Activated CD4-positive, alpha-beta T cell treated with anti-CD3 and anti-CD28 coated beads, Interleukin-2, amount 50 U/mL, for 4 hours (primary cell): ENCODE data around the gene ESYT2.

ENCODE experiments used
- DNase-seq, 2 experiments: peaks; one replicate each; pipeline ENCODE4 v3.0.0-alpha.2; 2020

Gene ESYT2

DNA sequence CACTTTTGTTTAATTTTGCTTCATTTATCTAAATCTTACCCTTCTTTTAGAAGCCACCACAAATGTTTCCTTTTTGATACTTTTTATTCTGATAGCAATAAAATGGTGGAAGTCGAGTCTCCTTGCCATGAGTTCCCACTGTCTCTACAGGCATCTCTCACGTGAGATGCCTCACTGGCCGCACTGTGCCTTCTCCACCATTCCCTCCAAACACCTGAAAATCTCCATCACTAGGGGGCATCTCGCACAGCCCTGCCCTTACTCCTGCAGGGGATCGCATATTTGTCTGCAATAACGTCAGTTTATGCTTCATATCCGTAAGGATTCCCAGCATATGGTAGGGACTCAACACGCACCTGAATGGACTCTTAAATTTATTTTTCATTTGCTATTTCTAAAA lies 68.4 kb downstream of the ESYT2 start:
- no peak for DNase-seq

DNA sequence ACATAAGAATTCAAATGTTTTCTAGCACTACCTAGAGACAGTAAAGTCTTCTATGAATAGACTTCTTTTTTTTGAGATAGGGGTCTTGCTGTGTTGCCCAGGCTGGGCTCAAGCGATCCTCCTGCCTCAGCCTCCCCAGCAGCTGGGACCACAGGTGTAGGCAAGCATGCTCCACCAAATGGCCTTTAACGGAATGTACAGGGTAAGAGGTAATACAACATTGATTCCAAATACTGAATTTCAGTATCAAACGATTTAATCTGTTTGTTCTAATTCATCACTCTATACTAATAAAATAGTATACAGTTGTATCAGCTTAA lies 68.9 kb downstream of the ESYT2 start:
- no peak for DNase-seq

DNA sequence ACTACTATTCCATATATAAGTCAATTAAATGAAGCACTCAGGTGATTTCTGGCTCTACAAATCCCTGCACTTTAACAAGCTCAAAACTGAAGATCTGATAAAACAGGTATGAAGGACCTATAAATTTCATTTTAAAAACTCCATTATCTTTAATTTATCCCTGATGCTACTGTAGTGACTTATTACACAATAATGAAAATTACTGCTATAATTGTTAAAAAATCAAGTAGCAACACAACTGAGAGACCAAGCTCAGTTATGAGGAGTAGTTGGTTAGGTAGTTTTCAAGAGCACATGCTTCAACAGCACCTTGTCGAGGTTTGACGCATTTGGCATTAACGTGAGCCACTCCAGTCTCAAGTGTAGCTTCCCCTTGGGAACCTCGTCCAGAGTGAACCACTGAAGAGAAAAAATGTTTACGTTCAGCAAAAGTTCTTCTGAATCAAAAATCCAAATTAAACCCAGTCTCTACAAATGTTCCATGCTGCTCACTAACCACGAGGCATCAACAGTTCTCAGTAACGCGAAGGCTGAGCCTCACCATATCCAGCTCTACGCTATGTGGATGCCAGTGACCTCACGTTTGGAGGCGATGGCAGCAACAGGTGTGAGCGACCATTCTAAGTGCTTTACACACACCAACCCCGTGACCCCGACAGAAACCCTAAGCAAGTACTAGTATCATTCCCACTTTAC lies 69.4 kb downstream of the ESYT2 start:
- DNase-seq = no peak

DNA sequence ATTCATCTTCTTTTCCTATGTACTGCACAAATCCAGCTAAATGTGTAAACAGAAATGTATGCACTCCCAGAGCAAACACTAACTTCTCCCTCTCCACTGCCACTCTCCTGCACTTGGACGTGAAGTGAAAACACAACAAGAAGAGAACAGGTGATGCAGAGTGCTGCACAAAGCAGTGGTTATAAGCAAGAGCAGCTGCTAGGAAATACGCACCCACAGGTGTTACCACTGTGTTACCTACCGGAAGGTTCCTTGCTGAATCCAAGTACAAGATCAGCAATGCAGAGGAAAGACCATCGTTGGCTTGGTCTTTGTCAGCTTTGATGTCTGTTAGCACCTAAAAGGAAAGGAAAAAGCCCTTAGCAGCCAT lies 70.1 kb downstream of the ESYT2 start:
- DNase-seq = no peak

DNA sequence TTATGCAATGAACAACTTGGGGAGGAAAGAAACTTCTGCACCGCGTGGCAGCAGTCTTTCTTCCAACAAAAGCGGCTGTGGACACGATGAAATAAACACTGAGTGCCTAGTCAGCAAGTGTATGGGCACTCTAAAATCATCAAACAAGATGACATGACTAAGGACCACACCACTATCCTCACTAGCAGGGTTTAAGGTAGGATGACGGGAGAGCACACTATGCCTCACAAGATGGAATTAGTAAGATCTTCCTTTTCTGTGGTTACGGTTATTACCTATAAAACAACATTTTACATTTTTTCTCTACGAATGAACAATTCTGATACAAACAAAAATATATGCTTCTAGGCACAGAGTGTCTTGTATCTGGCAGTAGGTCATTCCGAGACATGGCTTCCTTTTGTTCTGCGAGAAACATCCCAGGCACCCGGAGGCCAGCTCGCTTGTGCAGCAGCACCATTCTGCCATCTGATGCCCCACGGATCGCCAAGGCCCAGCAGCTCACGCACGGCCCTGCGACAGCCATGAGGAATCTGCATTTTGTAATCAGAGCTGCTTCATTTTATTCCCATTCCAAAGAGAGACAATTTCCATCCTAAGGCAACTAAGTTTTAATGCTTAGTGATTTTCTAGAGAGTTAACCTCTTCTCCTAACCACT lies 70.6 kb downstream of the ESYT2 start:
- DNase-seq = no peak

DNA sequence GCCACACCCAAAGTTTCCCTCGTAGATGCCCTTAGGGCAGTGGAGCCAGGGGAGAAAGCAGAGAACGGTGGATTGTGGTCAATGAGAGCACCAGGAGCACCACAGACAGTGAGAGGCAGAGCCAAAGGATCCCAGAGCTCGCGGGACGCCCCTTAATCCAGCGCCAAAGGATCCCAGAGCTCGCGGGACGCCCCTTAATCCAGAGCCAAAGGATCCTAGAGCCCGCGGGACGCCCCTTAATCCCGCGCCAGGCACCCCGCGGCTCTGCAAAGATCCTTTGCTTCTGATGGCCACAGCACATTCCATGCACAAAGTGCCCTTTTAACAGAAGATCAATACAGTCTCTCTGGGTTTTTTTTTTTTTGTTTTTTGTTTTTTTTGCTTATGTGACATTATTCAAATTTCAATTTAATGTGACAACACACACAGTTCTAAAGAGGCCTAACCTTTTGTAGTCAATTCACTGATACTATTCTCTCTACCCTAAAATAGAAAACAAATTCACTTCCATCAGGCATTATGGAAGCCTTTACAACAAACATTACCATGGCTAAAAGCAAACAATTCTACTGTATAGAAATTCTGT lies 71.8 kb downstream of the ESYT2 start:
- DNase-seq = no peak

DNA sequence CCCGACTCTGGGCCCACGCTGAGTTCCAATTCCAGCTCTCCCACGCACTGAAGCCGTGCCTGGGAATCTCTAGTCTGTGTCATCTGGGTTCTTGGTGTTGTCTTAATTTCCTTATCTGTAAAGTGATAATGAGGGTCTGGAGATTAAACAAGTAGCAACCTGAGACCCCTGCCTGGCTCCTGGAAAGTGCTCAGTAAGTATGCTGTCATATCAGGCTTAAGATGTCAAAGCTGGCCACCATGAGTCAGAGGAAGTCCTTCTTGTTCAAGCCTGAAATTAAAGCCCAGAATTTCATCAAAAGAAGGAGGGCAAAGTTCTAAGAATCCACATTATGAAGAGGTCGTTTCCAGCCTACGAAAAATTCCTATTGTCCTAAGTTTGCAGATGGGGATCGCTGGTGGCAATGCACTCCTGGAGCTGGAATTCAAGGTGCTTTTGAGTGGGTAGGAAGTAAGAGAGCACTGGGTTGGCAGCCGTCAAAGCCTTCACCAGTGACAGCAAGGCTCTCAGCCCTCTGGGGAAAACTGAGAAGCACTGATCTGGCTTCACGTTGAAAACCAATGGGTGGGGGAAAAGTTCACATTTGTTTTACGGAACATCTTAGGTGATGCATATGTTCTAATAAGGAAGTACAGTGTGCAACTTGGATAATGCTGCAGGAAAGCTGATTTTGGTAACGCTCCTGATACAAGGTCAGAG lies 74.4 kb downstream of the ESYT2 start:
- no peak for DNase-seq

DNA sequence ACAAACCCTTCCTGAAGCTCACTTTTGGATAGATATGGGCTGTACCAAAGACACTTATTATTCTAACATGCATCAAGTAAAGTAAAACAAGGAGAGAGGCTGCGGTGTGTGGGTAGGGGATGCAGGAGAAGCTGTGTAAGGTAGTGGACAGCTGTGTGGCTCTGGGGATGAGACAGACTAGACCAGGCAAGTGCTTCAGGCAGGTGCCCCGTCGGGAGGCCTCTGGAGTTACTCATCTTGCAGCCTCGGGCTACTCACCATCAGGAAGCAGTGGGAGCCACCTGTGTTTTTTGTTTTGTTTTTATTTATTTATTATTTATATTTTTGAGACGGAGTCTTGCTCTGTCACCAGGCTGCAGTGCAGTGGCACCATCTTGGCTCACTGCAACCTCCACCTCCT lies 75.4 kb downstream of the ESYT2 start:
- no peak for DNase-seq

DNA sequence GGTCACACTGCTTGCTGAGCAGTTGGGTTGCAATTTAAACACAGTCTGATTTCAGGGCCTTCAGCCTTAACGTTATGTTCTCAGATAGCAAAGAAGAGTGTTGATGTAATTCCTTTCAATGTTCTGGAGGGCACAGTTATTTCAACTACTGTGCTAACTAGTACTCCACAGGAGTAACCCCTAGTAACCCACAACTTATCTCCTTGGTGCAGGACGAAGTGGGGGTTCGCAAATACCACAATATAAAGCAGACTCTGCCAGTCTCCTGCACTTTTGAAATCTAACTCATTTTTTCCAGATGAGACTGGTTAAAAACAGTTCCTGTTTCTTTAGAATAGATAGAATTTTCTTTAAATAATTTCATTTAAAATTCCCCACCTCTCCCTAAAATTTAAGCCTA lies 77.6 kb downstream of the ESYT2 start:
- DNase-seq = no peak

DNA sequence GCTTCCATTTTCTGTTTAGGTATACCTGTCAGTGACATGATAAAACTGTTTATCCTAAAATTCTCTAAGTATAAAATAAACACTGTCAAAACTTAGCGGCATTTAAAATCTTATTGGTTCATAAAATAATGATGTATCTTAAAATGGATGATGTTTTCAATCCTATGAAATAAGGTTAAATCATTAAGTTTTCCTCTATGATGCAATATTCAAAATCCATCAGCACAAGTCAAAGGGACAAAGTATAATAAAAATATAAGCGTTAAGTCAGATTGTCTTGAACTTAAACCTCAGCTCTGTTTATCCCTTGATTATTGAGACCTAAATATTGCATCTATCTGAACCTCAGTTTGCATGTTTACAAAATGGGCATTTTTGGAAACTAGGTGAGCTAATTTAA lies 78.1 kb downstream of the ESYT2 start:
- DNase-seq = no peak

DNA sequence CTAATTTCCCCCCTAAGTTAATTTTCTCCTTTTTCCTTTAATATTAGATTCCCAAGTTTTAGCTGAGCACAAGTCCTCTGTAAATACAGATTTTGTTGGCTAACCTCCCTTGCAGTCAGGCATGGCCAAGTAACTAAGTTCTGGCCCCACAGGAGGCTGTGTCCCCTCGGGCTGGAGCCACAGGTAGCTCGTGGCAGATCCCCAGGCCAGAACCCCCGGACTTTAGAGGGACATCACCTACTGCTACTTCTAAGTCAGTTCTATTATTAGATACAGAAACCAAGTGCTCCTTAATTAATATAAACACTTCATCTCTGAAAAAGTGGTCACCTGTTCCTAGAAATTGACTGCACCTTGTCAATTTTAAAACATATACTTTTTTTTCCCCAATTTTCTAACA lies 78.6 kb downstream of the ESYT2 start:
- DNase-seq = no peak

DNA sequence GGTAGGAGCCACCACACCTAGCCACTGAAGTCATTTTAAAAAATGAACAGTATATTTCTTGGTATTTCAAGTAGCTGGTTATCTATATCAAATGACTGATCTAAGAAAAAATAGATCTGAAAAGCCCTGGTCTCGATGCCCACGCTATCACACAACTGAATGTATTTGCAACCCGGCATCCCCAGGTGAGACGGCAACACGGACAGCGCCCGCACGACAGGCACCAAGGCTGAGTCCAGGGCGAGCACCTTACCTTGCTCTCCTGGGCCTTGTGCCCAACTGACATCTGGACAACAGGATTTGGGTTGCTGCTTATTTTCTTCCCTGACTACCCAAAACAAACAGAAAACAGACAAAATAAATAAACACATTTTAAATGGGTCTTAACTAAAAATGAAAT lies 79.9 kb downstream of the ESYT2 start:
- DNase-seq = no peak

DNA sequence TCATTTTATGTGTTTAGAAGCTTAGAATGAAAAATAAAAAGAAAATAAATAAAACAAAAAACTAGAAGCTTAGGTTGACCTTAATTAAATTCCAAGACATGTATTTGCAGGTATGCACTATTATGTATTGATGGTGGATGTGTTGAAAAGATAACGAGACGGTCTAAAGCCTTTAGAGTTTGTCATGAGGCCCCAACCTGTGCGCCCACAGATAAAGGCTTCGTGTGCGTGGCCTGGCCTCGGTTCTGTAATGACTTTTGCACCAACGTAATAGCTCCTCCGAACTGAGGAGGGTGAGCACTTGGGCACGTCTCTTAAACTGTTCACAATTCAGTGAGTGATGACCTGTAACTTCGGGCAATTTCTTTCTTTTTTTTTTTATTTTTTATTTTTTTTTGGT lies 81.0 kb downstream of the ESYT2 start:
- no peak for DNase-seq

DNA sequence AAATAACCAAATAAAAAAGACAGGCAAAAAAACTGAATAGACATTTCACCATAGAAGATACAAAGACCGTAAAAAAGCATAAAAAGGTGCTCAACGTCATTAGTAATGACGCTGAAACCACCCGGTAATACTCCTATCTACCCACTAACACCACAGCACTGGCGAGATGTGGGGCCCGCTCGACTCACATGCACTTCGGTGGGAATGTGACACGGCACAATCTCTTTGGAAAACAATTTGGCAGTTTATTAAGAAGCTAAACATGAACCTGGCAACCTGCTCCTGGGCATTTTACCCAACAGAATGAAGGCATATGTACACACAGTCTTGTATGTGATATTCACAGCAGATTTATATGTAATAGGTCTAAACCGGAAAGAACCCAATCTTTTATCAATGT lies 81.9 kb downstream of the ESYT2 start:
- no peak for DNase-seq

DNA sequence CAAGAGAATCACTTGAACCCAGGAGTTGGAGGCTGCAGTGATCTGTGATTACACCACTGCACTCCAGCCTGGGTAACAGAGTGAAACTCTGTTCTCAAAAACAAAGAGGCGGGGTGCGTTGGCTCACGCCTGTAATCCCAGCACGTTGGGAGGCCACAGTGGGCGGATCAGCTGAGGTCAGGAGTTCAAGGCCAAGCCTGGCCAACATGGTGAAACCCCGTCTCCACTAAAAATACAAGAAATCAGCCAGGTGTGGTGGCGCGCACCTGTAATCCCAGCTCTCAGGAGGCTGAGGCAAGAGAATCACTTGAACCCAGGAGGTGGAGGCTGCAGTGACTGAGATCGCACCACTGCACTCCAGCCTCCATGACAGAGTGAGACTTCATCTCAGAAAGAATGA lies 82.4 kb downstream of the ESYT2 start:
- DNase-seq = no peak

DNA sequence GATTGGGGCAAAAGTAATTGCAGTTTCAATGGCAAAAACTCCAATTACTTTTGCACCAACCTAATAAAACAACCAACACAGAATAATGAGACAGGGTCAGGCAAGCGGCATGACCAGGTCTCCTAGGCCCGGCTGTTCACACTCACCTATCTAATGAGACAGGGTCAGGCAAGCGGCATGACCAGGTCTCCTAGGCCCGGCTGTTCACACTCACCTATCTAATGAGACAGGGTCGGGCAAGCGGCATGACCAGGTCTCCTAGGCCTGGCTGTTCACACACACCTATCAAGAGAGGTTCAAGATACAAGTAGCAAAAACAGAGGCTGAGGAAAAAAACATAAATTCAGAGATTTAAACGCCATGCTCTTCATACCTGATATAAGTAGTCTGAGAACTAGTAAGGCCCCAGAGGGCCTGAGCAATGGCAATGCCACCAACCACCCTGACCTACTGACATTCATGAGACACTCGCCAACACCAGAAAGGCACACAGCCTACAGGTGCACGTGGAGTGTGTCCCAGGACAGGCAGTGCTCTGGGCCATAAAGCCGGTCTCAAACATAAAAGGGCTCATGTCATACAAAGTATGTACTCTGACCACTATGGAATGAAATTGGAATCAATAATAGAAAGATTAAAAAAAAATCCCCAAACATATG lies 84.1 kb downstream of the ESYT2 start:
- no peak for DNase-seq

DNA sequence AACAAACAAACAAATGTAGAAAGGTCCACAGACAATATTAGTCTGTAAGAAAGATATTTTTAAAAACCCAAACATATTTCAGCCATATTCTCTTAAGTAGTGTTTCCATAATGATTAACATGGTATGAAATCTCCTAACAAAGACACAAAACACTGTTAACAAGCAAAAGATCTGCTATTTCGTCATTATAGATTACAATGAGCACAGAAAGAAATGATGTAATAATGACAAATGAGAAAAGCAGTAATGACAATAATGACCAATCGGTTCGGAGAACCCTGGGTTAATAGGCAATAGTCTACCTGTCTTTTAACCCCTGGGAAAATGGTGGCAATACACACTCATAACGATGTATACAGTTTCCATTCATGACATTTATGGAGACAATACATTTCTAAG lies 85.2 kb downstream of the ESYT2 start:
- no peak for DNase-seq

DNA sequence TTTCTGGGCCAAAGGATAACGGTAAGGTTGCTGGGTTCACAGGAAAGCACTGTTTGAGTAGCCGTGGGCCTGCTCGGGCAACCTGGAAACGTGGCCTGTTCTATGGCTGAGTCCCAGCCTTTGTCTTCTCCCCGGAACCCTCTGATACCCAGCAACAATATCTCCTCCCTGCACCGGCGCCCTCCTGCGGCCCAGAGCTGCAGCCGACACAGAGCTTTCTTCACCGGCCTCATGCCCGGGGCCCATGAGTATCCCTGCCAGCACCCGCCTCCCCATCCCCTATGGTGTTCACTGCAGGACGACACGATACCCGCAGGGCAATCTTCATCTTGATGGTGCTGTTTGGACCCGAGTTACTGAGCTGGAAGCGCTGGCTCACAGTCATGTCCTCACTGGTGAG lies 86.1 kb downstream of the ESYT2 start:
- no peak for DNase-seq

DNA sequence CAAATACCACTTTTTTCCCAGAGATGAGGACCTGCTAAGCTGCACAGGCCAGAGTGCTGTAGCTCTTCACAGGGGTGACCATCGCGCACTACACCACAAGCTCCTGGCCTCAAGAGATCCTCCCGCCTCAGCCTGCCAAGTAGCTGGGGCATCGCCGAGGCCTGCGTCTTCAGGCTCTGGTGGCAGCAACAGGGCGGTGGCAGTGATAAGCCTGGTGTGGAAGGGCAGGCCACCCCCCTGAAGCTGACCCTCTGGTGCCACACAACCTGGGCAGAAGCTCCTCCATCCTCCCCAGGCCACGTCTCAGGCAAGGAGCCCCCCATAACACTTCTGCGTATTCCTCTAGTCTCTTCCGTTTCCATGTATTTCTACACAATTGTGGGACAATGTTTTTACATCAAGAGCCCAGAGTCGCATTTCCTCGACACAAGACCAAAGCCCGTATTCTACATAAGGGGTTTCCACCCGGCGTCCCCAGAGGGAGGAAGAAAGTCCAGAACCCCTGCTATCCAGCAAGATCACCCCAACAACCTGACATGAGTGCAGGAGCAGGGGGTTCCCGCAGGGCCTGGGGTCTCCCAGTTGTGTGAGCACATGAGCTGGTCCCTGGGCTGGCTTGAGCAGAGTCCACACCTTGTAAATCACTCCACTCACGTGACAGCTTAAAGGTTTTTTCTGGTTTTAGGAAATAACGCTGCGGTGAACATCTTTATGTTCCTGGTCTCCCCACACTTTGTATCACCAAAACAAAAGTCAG lies 87.1 kb downstream of the ESYT2 start:
- no peak for DNase-seq

DNA sequence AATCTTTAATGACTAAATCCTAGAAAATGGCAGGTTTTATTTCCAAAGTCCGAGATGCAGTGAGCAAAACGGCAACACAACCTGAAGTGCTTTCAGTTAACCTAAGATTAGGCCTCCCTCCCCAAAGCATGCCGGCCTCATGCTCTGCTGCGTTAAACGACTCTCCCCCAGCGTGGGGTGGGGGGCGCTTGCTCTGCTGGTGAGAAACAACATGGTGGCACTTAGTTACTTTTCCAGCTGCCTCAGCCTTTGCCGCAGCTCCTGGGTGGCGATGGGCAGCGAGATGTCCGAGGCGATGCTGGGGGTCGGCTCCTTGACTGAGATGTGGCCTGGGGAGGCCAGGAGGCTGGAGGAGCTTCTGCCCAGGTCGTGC lies 88.0 kb downstream of the ESYT2 start:
- no peak for DNase-seq

DNA sequence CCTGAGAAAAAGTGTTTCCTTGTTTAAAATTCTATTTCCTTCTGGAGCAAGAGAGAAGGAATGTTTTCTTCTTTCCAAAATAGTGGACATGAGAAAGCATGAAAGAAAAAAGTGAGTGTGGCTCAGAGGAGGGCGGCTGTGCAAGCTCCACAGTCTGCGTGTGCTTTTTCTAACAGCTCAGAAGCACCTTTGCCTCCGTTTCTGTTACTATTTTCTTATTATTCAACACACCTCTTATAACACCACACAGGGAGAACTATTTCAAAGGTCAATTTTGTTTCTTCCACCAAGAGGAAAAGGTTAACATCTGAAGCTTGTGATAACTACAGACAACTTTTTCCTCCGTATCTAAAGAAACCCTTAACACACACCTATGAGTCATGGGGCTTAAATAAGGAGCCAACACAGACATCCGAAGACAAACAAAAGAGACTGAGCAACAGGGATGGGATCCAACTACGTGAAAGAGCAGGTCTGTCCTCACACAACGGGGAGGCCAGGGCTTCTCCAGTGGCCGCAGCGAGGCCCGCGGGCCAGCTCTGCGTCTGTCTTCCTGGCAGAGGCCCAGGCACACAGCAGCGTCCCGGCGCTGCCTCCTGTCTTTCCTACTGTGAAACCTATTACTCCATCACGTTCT lies 88.5 kb downstream of the ESYT2 start:
- DNase-seq = no peak

DNA sequence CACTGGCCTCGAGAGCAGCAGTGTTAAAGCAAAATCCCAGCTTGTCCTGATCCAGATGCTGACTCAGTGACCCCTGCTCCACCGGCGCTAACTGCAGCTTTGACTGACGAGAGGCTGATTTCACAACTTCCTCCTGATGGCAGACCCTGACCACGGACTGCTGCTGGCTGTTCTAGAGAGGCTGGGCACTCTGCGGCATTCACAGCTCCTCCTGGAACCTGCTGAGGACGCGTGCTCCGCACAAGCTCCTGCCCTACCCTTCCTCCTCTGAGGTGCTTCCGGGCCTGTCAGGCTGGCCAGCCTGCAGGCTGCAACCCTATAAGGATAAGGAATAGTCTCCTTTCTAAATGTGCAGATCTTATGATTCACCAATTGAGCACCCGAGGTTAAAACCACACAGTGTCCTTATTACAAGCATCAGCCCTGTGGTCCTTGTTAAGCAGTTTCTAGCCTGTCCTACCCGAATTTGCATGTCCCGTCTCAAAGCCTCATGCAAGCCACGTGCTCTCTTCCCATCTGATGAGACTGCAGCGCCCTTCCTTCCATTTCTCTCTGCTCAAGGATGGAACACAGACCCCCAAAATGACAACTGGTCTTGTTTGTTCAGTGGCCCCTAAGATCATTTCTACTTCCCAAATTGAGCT lies 89.2 kb downstream of the ESYT2 start:
- DNase-seq = no peak
